Kidney glomerular epithelial cell (primary cell): ENCODE results near the gene KRTDAP.

Experiments used
- DNase-seq: peaks from one replicate; lab custom pipeline; 2025; lab: John Stamatoyannopoulos, UW

The KRTDAP gene

GRCh38 chr19:35490364-35490763, at the start of gene KRTDAP:
Gene KRTDAP, minus strand, starts transcription at chr19:35490464. Its CDS starts 22 bp downstream, at chr19:35490442.
- no peak for DNase-seq

- no peak for DNase-seq
Measured at GRCh38 chr19:35539850-35540249, 49.6 kb upstream of the KRTDAP start.

DNA sequence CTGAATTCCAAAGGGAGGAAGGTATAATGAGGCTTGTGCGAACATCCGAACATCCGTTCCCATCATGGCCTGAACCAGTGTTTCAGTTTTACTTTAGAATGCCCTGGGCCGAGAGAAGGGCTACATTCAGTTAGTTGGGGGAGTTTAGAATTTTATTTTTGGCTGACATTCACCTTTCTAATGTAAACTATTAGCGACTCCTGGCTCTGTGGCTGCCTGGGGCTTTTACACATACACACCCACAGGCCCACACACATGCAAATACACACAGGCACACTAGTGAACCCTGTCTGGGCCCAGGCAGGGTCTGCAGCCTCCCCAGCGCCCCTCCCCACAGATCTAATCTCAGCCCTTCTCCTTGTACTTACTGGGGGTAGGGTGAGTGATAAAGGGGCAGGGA, 49.0 kb upstream of the KRTDAP start:
- DNase-seq = no peak

DNA sequence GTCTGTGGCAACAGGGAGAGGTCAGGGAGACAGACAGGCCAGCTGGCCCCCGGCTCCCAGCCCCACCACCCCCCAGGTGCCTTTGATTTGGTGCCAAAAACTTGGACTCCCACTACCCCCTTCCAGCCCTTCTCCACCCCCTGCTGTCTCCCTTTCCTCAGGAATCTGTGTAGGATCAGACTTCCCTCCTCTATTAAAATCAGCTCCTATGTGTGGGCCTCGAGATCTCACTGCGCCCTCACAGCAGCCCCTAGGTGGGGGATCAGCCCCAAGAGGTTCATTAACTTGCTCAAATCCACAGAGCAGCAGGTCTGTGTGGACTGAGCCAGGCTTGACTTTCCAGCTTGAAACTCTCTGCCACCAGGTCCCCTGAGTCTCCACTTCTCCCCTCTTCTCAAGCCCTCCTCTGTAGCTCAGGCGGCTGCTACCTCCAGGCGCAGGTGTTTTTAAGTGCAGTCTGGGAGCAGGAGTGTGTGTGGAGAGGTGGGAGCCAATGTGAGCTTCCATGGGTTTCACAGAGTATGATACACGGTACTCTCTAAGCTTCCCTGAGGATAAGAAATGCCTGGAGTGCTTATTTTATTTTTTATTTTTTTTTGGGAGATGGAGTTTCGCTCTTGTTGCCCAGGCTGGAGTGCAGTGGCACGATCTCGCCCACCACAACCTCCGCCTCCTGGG, 44.7 kb upstream of the KRTDAP start:
- DNase-seq = no peak

- DNase-seq = no peak
Measured at GRCh38 chr19:35533822-35534392, 43.6 kb upstream of the KRTDAP start.

DNA sequence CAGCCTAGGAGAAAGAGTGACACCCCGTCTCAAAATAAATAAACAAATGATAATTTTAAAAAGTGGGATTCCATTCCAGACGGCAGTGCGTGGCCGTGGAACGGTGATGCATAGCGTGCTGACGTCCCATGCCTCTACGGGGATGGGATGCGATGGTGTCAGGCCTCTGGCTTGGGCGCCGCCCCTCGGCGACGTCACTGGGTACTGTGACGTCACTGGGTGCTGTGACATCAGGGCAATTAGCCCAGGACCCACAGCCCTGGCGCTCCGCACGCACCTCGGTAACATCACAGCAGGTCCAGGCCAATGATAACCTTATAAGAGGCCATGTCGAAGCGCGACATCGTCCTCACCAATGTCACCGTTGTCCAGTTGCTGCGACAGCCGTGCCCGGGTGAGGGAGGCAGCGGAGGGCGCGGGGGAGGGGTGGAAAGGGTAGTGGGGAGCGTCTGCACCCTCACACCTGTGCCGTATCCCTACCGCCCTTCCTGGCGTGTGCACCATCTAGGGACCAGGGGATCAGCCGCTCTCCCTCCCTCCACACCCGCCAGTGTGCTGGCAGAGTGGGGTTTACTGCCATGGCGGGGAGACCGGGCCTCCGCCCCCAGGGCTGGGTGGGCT, 43.0 kb upstream of the KRTDAP start, which contains the start of gene GAPDHS:
Gene GAPDHS, plus strand, starts transcription at position 256 of the 621 bp plus-strand sequence. Its CDS starts 72 bp downstream, at position 328.
- DNase-seq = no peak

DNA sequence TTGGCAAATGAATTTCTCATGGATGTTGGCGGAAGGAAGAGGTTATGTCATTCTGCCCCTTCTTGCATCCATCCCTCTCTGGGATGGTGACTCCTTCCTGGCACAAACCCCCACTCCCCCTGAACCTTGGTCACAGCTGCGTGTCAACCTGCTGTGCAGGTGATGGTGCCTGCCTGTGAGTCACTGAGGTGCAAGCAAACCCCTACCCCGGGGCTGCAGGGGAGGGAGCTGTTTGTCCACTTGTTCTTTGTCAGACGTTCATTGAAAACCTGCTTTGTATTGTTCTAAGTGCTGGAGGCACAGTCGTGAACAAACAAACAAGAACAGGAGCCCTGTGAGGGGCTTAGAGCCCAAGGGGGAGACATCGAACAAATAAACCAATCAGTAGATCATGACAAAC, 41.0 kb upstream of the KRTDAP start:
- DNase-seq = no peak

DNA sequence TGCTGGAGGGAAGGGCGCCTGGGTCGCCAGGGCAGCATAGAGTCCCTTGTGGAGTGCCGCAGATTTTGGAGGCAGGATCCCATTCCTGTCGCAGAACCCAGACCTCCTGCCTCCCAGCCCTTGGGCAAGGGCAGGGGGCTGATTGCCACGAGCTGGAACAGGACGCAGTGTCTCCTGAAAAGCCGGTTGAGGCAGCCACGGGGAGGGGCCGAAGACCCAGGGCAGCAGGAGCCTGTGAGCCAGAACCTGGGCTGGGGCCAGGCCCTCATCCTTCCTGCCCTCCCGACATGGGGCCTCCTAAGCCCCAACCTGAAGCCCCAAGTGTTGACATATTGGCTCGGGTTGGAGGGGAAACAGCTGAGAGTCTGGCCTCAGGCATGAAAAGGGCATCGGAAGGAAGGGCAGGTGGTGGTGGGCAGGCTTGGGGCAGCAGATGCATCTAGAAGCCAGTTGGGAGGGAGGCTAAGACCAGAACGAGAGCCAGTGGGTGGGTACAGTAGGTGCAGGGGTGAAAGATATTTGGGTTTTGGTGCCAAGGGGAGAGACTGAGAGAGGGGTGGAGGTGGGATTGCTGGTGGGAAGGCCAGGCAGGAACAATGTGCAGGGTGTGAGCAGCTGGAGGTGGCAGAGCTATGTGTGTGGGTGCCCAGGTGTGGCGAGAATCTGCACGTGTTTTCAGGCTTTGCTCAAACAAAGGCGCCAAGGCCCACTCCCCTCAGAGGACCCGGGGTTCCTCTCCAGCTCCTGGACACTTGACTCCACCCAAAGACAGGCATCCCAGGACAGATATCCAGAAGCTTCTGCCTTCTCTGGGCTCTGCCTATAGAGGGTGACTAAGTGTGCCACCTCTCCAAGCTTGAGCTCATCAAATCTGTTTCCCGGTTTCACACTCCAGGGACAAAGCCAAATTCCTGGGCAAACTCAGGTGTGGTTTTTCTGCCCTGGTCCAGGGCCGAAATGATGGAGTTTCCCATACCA, 39.3 kb upstream of the KRTDAP start:
- no peak for DNase-seq

DNA sequence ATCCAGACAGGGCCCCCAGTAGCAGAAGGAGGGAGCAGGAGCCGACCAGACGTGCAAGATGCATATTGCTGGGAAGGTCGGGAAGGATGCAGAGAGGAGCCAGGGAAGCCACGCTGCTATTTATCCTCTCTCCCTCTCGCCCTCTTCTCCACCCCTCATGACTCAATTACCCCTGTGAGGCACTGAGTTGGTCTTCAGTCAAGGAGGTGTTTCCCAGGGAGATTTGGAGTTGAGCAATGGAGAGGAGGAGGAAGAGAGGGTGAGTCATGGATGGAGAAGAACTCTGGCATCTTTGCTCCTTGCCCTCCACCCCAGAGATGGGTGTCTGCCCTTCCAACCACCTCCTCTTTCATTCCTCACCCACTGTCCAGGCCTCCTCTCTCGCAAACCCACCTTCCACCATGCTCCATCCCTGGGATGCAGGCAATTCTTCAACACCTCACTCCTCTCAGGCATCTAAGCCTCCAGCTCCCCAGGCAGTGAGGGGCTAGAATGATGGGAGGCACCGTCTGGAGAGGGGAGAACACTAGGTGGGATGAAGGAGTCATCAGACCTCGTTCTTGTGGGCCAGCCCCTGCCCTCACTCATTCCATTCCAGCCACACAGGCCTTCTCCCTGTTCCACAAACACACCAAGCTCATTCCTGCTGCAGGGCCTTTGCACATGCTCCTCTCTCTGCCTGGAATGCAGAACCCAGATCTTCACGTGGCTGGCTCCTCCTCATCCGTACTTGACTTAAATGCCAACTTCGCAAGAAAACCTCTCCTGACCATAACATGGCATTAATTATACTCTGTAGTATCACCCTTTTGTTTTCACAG, 38.2 kb upstream of the KRTDAP start, which contains the start of gene SBSN:
Gene SBSN, minus strand, starts transcription at position 94 of the 821 bp plus-strand sequence. Its CDS starts 30 bp downstream, at position 64.
- DNase-seq = no peak

DNA sequence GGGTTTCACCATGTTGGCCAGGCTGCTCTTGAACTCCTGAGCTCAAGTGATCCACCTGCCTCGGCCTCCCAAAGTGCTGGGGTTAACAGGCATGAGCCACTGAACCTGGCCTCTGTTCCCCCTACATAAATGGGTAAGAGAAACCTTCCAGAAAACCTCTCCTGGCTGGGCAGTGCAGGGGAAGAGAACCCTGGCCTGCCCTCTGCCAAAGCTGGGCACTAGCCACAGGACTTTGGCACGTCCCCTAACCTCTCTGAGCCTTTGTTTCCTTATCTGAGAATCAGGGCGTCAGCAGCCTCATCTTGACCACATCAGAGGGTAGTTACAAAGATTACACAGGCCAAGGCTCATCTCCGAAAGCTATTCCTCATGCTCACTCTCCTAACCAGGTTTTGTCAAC, 35.6 kb upstream of the KRTDAP start:
- DNase-seq = no peak

DNA sequence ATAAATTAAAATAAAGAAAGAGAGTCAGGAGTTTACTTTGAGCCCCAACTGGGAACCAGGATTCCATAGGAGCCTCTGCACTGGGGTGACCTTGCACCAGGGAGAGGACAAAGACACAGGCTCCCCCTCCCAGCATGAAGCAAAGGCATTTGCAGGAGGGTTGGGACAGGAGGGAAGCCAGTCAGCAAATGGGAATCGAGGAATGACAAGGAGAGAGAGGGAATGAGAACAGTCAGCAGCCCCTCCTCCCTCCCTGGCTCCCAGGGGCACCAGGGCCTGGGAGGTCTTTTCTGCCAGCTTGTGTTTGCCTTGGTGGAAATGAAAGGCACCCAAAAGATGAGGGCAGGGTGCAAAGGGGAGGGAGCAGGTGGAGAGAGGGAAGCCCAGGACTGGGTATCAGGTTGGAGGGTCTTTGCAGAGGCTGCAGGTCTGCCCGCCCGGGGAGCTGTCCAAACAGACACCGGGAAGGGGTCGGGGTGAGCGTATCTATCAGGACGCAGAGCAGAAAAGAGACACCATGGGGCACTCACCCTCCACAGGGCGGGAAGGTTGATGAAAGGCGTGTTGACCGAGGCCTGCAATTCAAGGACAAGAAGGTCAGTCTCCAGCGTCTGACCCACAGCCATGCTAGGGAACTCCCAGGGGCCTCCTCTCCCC, 34.0 kb upstream of the KRTDAP start:
- DNase-seq = no peak

GRCh38 chr19:35522745-35523327, 32.6 kb upstream of the KRTDAP start:
- no peak for DNase-seq

GRCh38 chr19:35521124-35521743, 31.0 kb upstream of the KRTDAP start:
- no peak for DNase-seq

GRCh38 chr19:35519291-35519690, 29.0 kb upstream of the KRTDAP start:
- no peak for DNase-seq

DNA sequence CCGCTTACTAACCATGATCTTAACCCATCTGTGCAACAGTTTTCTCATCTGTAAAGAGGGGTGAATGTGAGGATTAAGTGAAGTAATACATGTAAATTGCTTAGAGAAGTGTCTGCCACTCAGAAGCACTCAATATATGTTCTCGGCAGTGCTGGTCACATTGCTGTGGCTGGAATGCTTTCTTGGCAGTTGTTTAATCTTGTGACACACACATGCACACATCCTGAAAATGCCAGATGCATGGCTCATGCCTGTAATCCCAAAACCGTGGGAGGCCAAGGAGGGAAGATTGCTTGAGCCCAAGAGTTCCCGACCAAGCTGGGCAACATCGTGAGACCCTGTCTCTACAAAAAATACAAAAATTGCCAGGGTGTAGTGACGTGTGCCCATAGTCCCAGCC, 28.0 kb upstream of the KRTDAP start:
- DNase-seq = peak; percentile 25

DNA sequence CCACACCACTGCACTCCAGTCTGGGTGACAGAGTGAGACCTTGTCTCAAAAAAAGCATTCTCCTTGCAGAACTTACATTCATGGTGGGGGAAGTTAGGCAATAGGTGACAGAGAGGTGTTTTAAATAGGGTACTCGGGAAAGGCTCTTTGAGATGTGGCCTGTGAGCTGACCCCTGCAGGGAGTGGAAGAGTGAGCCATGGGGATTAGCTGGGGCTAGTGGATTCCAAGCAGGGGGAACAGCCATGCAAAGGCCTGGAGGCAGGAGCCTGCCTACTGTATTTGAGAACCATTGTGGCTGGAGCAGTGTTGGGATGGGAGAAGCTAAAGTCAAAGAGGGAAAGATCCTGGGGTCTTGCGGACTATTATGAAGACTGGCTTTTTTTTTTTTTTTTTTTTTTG, 27.1 kb upstream of the KRTDAP start:
- DNase-seq = no peak

GRCh38 chr19:35516310-35516709, 26.0 kb upstream of the KRTDAP start:
- no peak for DNase-seq

DNA sequence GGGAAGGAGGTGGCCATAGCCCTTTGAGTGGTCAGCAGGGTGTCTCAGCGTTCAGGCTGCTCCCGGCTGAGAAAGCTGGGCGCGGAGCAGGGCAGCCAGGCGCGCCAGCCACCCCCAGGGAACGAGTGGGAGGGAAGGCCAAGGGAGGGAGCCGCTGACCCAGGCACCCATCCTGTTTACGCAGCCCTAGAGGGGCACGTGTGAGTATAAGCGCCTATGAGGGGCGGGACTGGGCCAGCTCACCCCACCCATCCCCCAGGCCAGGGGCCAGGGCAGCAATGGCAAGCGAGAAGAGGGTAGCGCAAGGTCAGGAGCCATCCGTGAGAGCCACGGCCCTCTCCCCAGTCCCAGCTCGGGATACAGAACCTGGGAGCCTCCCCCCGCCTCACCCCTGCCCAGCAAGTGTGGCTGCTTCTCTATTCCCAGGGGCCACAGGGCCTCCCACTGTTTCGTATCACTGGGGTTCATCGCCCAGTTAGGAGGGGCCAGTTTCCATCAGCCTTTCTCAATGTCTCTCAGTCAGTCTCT, 24.1 kb upstream of the KRTDAP start:
- no peak for DNase-seq

DNA sequence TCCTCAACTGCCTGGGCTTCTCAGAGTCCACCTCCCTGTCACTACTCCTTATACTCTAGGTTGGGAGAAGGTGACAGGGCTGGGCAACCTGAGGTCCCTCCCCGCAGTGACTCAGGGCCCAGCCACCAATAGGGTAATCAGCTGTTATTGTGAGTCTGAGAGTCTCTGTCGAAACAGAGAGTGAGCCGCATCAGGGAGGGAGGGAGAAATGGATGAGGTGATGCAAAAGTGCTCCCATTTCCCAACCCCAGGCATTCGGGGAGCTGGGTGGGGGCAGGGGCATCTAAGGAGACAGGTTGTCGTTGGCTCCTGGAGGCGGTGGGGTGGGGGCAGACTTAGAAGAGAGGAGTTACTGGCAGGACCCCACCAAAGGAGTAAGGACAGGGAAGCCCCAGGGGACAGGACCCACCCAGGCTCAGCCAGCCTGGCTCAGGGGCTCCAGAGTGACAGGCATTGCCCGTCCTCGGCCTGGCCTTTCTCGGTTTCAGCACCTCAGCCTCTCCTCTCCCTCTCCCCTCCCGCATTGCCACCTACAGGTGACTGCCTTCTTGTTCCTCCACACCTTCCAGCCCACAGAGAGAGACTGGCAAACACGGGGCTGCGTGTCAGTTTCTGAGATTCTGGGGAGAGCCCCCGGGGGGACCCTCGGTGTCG, 23.5 kb upstream of the KRTDAP start, which contains the start of gene DMKN:
Gene DMKN, minus strand, starts transcription at position 22 of the 654 bp plus-strand sequence. CDS start 174 bp downstream, outside the sequence.
- peak; percentile 15 for DNase-seq
